Kidney tubule cell (primary cell): ENCODE results near the gene REEP3.
"Not testable (repeated sequence)": the region's sequence is repeated elsewhere in the genome, so short reads cannot be mapped to it uniquely, and the experiment has no call there.

ENCODE experiments used
- DNase-seq: peaks from one replicate; pipeline ENCODE4 v3.0.0-alpha.2; 2018; ENCODE audit warnings: low spot score

REEP3 gene

DNA sequence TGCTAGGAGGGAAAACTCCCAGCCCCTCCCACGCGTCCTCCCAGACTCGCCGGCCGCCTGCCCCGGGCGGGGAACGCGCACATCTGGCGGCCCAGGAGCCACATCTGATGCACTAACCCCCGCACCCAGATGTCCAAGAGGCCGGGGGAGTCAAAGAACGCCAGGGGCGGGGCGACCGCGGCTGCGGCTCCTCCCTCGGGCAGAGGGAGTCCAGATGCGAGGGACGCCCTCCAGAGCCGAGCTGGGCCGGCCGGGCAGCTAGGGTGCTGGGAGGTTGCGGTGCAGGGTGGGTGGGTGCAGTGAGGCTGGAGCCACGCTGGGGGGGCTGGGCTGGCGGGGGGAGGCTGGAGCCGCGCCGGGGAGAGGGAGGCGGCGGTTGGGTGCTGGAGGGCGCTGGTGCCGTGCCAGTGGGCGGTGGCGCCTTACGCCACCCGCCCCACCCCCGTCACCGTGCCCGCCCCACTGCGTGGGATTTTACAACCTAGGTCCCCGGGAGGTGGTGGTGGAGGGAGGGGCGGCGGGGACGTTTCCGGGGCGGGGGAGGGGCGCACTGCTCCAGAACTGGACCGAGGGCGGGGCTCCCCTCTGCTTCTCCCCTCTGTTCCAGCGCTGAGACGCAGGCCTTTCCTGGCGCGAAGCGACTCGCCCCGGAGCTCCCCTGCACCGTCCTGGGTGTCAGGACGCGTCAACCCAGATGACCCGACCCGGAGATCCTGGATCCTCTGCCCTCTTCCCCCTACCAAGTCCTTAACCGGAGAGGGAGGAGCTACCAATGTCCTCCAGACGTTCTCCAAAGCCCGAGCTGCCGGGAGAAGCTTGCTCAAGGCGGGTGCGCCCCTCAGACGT is 109.1 kb downstream of the REEP3 start:
- DNase-seq = peak; percentile 90

DNA sequence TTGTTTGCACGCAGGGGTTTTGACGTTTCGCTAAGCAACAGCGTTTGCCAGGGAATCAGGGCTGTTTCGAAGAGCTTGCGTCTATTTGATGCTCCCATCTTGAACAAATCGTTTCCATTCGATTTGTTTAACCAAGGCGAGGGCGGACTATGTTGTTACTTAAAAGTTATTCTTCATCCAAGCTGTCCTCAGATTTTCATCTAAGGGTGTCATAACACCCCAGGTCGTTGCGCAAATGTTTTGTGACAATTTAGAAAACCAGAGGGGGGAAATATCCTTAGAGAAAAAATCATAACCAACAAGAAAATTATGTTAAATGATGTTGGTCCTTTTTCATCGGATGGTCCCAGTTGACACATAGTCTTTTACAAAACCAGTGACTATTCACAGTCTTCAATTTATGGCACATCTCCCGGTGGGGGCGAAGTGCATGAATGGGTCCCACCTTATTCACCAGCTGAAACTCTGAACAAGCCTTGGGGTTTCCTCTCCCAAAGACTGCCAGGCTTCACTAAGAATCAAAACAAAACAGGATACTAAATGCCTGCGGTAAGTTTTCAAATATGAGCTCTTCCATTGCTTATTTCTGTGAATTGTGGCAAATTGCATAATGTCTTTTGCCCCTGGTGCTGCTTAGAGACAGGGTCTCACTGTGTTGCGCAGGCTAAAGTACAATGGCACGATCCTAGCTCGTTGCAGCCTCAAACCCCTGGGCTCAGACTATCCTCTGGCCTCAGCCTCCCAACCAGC is 109.9 kb downstream of the REEP3 start:
- peak; percentile 13 for DNase-seq

GRCh38 chr10:63631991-63632390 is 110.8 kb downstream of the REEP3 start:
- no peak for DNase-seq

- peak; percentile 51 for DNase-seq
Observed at GRCh38 chr10:63633677-63634487, 112.7 kb downstream of the REEP3 start.

GRCh38 chr10:63634488-63635065 is 113.4 kb downstream of the REEP3 start:
- no peak for DNase-seq

DNA sequence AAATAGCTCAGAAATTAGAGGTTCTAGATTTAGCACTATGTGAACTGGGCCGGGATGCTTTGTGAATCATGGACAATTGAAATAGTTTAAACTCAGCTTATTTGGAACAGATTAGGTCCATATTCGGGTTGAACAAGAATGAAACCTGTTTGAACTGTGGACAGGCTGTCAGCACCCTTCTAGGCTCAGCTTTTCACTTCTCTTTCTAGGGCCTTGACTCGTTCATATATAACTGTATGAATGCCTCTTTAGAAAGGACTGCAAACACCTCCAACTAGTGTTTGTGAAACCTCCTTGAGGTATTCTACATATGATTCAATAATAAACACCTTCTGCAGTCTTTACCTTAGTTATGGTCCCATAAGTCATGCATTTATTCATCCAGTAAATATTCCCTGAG is 115.6 kb downstream of the REEP3 start:
- DNase-seq = no peak

DNA sequence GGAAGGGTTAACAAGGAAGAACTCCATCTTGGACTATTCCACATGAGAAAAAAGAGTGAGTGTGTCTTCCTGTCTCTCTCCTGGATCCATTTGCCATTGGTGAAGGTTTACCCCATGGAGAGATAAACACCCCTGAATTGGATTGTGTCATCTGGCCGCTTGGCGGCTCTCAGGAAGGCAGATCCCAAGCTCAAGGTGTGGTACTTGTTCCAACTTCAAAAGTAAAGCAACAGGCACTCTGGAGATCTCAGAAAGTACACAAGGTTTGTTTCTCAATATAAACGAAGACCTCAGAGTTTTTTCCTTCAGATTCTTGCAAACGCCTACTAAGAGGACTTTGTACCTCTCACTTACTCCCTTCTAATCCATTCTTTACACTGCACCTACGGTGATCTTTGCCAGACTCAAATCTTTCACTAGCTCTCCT is 116.7 kb downstream of the REEP3 start:
- no peak for DNase-seq

DNA sequence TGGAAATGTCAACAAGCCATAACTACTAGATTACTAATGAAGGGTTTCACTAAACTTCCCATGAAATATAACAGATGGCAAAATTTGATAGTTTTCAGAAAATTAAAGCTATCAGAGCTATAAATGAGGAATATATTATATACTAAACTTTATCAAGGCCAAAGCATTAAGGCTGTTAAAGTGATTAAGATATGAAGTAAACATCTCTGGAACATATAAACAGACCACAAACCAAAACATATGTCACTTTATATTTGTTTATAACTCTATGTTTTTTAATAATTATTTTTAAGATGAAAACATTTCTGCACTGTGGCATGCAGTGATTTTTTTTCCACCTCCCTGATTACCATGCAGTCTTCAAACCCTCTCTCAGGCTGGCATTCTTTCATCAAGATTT is 120.2 kb downstream of the REEP3 start:
- DNase-seq = no peak

GRCh38 chr10:63641799-63642198 is 120.6 kb downstream of the REEP3 start:
- DNase-seq = no peak

- no peak for DNase-seq
Observed at GRCh38 chr10:63642808-63643207, 121.6 kb downstream of the REEP3 start.

GRCh38 chr10:63644418-63645142 is 123.4 kb downstream of the REEP3 start:
- DNase-seq = no peak

GRCh38 chr10:63645195-63645594 is 124.0 kb downstream of the REEP3 start:
- no peak for DNase-seq

DNA sequence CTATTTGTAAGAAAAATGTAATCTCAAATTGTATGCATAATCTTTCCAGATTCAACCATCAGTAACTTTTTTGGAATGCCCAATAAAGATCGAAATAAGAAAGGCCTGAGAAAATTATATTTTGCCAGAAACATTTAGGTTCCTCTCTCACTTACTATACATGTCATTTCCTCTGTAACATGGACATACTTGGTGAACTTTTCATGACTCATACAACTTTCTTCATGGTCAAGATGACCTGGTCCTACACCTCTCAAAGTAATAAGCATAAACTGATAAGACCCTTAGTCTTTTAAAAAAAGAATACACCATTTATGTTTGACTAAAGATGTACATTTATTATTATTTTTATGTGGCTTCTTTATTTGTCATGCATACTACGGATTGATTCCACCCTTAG is 125.3 kb downstream of the REEP3 start:
- DNase-seq = no peak

DNA sequence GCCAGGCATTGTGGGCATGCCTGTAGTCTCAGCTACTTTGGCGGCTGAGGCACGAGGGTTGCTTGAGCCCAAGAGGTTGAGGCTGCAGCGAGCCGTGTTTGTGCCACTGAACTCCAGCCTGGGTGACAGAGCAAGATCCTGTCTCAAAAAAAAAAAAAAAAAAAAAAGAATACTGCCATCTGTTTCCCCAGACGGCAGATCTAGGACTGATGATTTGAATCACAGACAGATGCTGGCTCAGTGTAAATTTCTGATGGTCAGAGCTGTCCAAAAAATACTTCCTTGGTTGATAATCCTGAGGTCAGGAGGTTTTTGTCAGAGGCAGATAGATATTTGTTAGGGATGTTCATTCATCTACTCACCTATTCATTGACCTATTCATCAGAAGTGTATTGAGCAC is 130.7 kb downstream of the REEP3 start:
- DNase-seq = no peak

DNA sequence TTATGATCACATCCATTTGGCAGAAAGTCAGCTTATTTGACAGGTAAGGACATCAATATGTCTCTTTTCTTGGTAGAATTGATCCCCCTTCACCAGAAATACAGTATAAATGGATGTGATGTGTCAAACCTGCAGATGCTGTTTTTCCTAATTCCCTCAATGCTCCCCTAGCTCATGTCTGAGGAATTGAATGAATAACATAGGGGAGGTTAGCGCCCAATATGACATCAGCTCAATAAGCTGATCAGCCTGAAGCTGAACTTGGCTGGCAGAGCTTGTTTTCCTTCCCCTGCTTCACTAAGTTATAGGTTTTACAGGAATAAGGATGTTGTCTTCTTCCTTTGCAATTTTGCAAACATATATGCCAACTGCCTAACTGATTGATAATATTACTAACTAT is 132.5 kb downstream of the REEP3 start:
- DNase-seq = no peak

- DNase-seq = no peak
Observed at GRCh38 chr10:63657761-63658160, 136.6 kb downstream of the REEP3 start.

GRCh38 chr10:63660941-63661340 is 139.7 kb downstream of the REEP3 start:
- not testable (repeated sequence) for DNase-seq

DNA sequence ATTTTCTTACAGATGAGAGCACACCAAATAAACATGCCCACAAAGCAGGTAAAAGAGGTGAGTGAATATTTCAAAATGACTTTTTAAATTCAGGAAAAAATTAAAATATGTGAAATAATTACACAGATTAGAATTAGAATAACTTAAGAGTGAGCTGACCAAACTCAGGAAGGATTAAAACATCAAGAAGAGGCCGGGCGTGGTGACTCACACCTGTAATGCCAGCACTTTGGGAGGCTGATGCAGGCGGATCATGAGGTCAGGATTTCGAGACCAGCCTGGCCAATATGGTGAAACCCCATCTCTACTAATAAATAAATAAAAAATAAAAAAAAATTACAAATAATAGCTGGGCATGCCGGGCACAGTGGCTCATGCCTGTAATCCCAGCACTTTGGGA is 140.1 kb downstream of the REEP3 start:
- DNase-seq = no peak

DNA sequence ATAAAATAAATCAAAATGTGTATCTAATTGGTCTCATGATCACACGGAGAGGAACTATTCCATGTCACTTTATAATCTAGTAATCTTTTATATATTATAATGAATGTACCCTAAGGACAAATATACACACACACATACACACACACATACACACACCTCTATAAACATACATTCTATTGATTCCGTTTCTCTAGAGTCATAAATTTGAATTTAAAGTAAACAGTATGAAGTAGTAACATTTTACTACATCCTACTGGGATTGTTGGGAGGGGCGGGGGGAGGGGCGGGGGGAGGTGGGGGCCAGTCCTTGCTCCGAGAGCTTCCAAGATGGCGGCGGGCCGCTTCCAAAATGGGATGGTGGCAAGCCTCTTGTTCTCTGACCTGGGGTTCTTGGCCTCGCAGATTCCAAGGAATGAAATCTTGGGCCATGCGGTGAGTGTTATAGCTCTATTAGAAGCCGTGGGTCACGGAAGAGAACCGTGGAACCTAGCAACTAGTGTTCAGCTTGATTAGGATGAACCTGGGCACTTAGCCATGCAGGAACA is 143.2 kb downstream of the REEP3 start:
- no peak for DNase-seq

GRCh38 chr10:63665006-63665580 is 143.9 kb downstream of the REEP3 start:
- peak; percentile 34 for DNase-seq

GRCh38 chr10:63665670-63666134 is 144.5 kb downstream of the REEP3 start:
- no peak for DNase-seq
